Measurements from ENCODE around the gene OR11G2.

- TF ChIP-seq CTCF (IDR thresholded peaks at IDR 0.05) (no peak), POLR2AphosphoS5 (IDR thresholded peaks at IDR 0.05; ENCODE audit: low read depth, low read length) (no peak)
Observed at GRCh38 chr14:20179880-20180279, 10.8 kb upstream of the OR11G2 start.
